GM23338 (cell line): ENCODE results near the gene SLC26A5.

Source experiments
- CREB1 ChIP-seq: fragments of 250-450 bp; sonication (Bioruptor Pico); IDR thresholded peaks from 2 replicates; pipeline ENCODE4 v1.5.0; 2020; ENCODE audit warnings: low read depth, mild to moderate bottlenecking, moderate library complexity
- CTCF ChIP-seq, 2 experiments: fragments of 200-600 bp in 1 of 2; sonication (generic) in 1 of 2; conservative IDR thresholded peaks; 2 replicates each; pipeline versions ENCODE4 v1.5.1 to v1.6.1; 2016 to 2017; ENCODE audit warnings: antibody characterized with exemption in 2 of 2, low read depth in 2 of 2, mild to moderate bottlenecking in 2 of 2, moderate library complexity in 1 of 2
- ETS1 ChIP-seq: IDR thresholded peaks from 2 replicates; pipeline ENCODE4 v1.6.1; 2016; ENCODE audit warnings: antibody characterized with exemption
- EZH2 ChIP-seq: fragments of 200-600 bp; sonication (generic); IDR thresholded peaks from one replicate; pipeline ENCODE4 v1.8.0; 2017; ENCODE audit warnings: antibody characterized with exemption, mild to moderate bottlenecking, low read depth; ENCODE audit not compliant: unreplicated experiment
- EZH2phosphoT487 ChIP-seq: fragments of 200-600 bp; sonication (generic); IDR thresholded peaks from one replicate; pipeline ENCODE4 v1.8.1; 2018; ENCODE audit warnings: antibody characterized with exemption; ENCODE audit not compliant: unreplicated experiment
- JUNB ChIP-seq: IDR thresholded peaks from one replicate; pipeline ENCODE4 v1.6.1; 2016; ENCODE audit warnings: antibody characterized with exemption; ENCODE audit not compliant: unreplicated experiment
- NANOG ChIP-seq: IDR thresholded peaks from 2 replicates; pipeline ENCODE4 v1.6.1; 2016; ENCODE audit warnings: antibody characterized with exemption, borderline replicate concordance
- POLR2AphosphoS5 ChIP-seq: IDR thresholded peaks from 2 replicates; pipeline ENCODE4 v1.6.1; 2016; ENCODE audit warnings: antibody characterized with exemption, low read depth
- REST ChIP-seq: IDR thresholded peaks from one replicate; pipeline ENCODE4 v1.6.1; 2018; ENCODE audit warnings: antibody characterized with exemption; ENCODE audit not compliant: unreplicated experiment
- STAT1 ChIP-seq: IDR thresholded peaks from one replicate; pipeline ENCODE4 v1.6.1; 2016; ENCODE audit warnings: antibody characterized with exemption; ENCODE audit not compliant: unreplicated experiment
- ZNF114 ChIP-seq: fragments of 250-450 bp; sonication (Bioruptor Pico); IDR thresholded peaks from 2 replicates; pipeline ENCODE4 v1.5.0; 2020; ENCODE audit warnings: mild to moderate bottlenecking, moderate library complexity
- ZNF331 ChIP-seq: fragments of 250-450 bp; sonication (Bioruptor Pico); IDR thresholded peaks from 2 replicates; pipeline ENCODE4 v1.5.0; 2020; ENCODE audit warnings: low read depth, mild to moderate bottlenecking, moderate library complexity
- ZNF462 ChIP-seq: fragments of 250-450 bp; sonication (Bioruptor Pico); IDR thresholded peaks from 2 replicates; pipeline ENCODE4 v1.5.0; 2020; ENCODE audit warnings: mild to moderate bottlenecking, moderate library complexity

GRCh38 chr7:103474956-103475355 lies 28.9 kb upstream of the SLC26A5 start:
- no peak for TF ChIP-seq EZH2
- no peak for TF ChIP-seq POLR2AphosphoS5
- no peak for TF ChIP-seq CTCF (conservative IDR thresholded peaks at IDR 0.05; ENCODE audit: low read depth in 2 of 2)
- TF ChIP-seq CREB1 (CRISPR knock-in tag), result no peak
- no peak for TF ChIP-seq EZH2phosphoT487
- no peak for TF ChIP-seq JUNB
- no peak for TF ChIP-seq ETS1
- no peak for TF ChIP-seq REST
- TF ChIP-seq NANOG, result no peak
- no peak for TF ChIP-seq ZNF114 (CRISPR knock-in tag)
- no peak for TF ChIP-seq STAT1
- no peak for TF ChIP-seq ZNF462 (CRISPR knock-in tag)
- TF ChIP-seq ZNF331 (CRISPR knock-in tag), result no peak
